Peyer's patch (tissue), 4 donors: ENCODE data around the gene BPIFB1.

Experiments
- POLR2A ChIP-seq, 2 donors: fragments of 450-650 bp; IDR thresholded peaks; one replicate each; pipeline ENCODE4 v1.5.1; 2017; ENCODE audit warnings: antibody characterized with exemption in 2 of 2, mild to moderate bottlenecking in 2 of 2, moderate library complexity in 2 of 2
- TF ChIP-seq, protein P1 (sequence below), 6 experiments: fragments of 450-650 bp in 4 of 6; fragments of 200-600 bp in 2 of 6; sonication (generic) in 1 of 6; IDR thresholded peaks; one replicate each; pipeline ENCODE4 v1.5.1; 2017 to 2019; ENCODE audit warnings: antibody characterized with exemption in 6 of 6, mild to moderate bottlenecking in 3 of 6, moderate library complexity in 1 of 6

DNA sequence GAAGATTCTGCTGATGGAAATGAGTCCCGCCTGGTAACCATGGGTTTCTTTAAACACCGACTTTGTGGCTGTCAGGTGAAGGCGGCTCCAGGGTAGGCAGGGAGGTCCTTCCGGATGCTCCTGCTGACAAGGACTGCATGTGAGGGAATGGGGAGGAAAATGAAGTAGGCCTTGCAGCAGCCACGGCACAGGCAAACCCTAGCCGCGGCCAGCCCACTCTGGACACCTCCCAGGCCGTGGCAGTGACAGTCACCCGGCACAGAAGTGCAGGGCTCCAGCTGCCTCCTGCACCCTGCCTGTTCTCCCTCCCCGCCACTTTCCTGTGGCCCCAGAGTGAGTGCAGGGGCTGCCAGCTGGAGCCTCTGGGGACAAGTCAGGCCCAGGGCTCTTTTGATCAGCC is 21.0 kb downstream of the BPIFB1 start:
- TF ChIP-seq, protein P1, sequence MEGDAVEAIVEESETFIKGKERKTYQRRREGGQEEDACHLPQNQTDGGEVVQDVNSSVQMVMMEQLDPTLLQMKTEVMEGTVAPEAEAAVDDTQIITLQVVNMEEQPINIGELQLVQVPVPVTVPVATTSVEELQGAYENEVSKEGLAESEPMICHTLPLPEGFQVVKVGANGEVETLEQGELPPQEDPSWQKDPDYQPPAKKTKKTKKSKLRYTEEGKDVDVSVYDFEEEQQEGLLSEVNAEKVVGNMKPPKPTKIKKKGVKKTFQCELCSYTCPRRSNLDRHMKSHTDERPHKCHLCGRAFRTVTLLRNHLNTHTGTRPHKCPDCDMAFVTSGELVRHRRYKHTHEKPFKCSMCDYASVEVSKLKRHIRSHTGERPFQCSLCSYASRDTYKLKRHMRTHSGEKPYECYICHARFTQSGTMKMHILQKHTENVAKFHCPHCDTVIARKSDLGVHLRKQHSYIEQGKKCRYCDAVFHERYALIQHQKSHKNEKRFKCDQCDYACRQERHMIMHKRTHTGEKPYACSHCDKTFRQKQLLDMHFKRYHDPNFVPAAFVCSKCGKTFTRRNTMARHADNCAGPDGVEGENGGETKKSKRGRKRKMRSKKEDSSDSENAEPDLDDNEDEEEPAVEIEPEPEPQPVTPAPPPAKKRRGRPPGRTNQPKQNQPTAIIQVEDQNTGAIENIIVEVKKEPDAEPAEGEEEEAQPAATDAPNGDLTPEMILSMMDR (IDR thresholded peaks at IDR 0.05): no peak
- TF ChIP-seq POLR2A (IDR thresholded peaks at IDR 0.05): no peak
